Neuronal stem cell (in vitro differentiated cells): ENCODE data around the gene EFTUD2.

Source experiments
- DNase-seq: peaks from one replicate; pipeline ENCODE4 v3.0.0-alpha.2; 2013; ENCODE audit warnings: low spot score
- H2AFZ ChIP-seq: one replicate; pipeline ENCODE4 v1.6.1; 2013; ENCODE audit warnings: mild to moderate bottlenecking, low read length, inconsistent platforms
- H2AK5ac ChIP-seq: 2 replicates; pipeline ENCODE4 v1.6.1; 2013; ENCODE audit warnings: low read depth, mild to moderate bottlenecking, inconsistent platforms, low read length, moderate library complexity, mixed read lengths
- H2BK120ac ChIP-seq: 2 replicates; pipeline ENCODE4 v1.6.1; 2013; ENCODE audit warnings: low read depth, mild to moderate bottlenecking, inconsistent platforms, low read length, moderate library complexity, mixed read lengths
- H2BK12ac ChIP-seq: one replicate; pipeline ENCODE4 v1.6.1; 2013; ENCODE audit warnings: low read length, inconsistent platforms
- H2BK15ac ChIP-seq: 2 replicates; pipeline ENCODE4 v1.6.1; 2013; ENCODE audit warnings: mild to moderate bottlenecking, low read length, inconsistent platforms, mixed read lengths
- H2BK5ac ChIP-seq: one replicate; pipeline ENCODE4 v1.6.1; 2013; ENCODE audit warnings: inconsistent platforms, mild to moderate bottlenecking, low read length, moderate library complexity
- H3K14ac ChIP-seq: one replicate; pipeline ENCODE4 v1.6.1; 2013; ENCODE audit warnings: low read length, inconsistent platforms
- H3K18ac ChIP-seq: 2 replicates; pipeline ENCODE4 v1.6.1; 2013; ENCODE audit warnings: low read length, inconsistent platforms
- H3K23ac ChIP-seq: 2 replicates; pipeline ENCODE4 v1.6.1; 2013; ENCODE audit warnings: low read depth, mild to moderate bottlenecking, mixed read lengths, low read length, inconsistent platforms; ENCODE audit not compliant: poor library complexity
- H3K27ac ChIP-seq: replicated peaks from 3 replicates; pipeline ENCODE4 v1.5.1; 2013; ENCODE audit warnings: low read length, inconsistent platforms
- H3K27me3 ChIP-seq, 3 experiments: 2 replicates each; pipeline ENCODE4 v1.6.1; 2013; ENCODE audit warnings: low read length in 3 of 3, mild to moderate bottlenecking in 2 of 3, inconsistent platforms in 1 of 3, low read depth in 1 of 3, mixed read lengths in 1 of 3, moderate library complexity in 1 of 3; ENCODE audit not compliant: control insufficient read depth in 3 of 3, insufficient read depth in 3 of 3
- H3K36me3 ChIP-seq, 2 donors: replicated peaks in 1 of 2; 2 replicates each; pipeline ENCODE4 v1.6.1; 2013; ENCODE audit warnings: low read length in 2 of 2; ENCODE audit not compliant: control insufficient read depth in 2 of 2, insufficient read depth in 2 of 2
- H3K4ac ChIP-seq: 2 replicates; pipeline ENCODE4 v1.6.1; 2013; ENCODE audit warnings: inconsistent platforms, mild to moderate bottlenecking, low read length, moderate library complexity
- H3K4me1 ChIP-seq, 2 donors: 1 replicate in 1 of 2; 2 replicates in 1 of 2; pipeline ENCODE4 v1.6.1; 2013; ENCODE audit warnings: low read length in 2 of 2, low read depth in 1 of 2; ENCODE audit not compliant: control insufficient read depth in 2 of 2, insufficient read depth in 1 of 2
- H3K4me2 ChIP-seq: one replicate; pipeline ENCODE4 v1.6.1; 2013; ENCODE audit warnings: mild to moderate bottlenecking, low read length, inconsistent platforms; ENCODE audit not compliant: insufficient read depth, poor library complexity, severe bottlenecking
- H3K4me3 ChIP-seq, 2 donors: 2 replicates each; pipeline ENCODE4 v1.5.1; 2013; ENCODE audit warnings: low read length in 2 of 2, mild to moderate bottlenecking in 2 of 2, inconsistent platforms in 1 of 2, moderate library complexity in 1 of 2
- H3K79me1 ChIP-seq: one replicate; pipeline ENCODE4 v1.6.1; 2013; ENCODE audit warnings: low read depth, mild to moderate bottlenecking, inconsistent platforms, low read length, moderate library complexity
- H3K9ac ChIP-seq: one replicate; pipeline ENCODE4 v1.6.1; 2013; ENCODE audit warnings: mild to moderate bottlenecking, low read depth, low read length, inconsistent platforms; ENCODE audit not compliant: poor library complexity
- H3K9me3 ChIP-seq, 2 donors: replicated peaks in 1 of 2; 2 replicates each; pipeline versions ENCODE3 to v1.6.1; 2013; ENCODE audit warnings: low read length in 2 of 2, mild to moderate bottlenecking in 2 of 2, inconsistent platforms in 1 of 2, low read depth in 1 of 2, mixed read lengths in 1 of 2, moderate library complexity in 1 of 2; ENCODE audit not compliant: control insufficient read depth in 2 of 2, insufficient read depth in 1 of 2
- H4K8ac ChIP-seq: one replicate; pipeline ENCODE4 v1.6.1; 2013; ENCODE audit warnings: low read depth, mild to moderate bottlenecking, inconsistent platforms, low read length, moderate library complexity
- H4K91ac ChIP-seq: one replicate; pipeline ENCODE4 v1.6.1; 2013; ENCODE audit warnings: low read length, low read depth, mild to moderate bottlenecking, inconsistent platforms; ENCODE audit not compliant: poor library complexity
- WGBS, 2 donors: extraction: QIAGEN DNeasy Blood & Tissue Kit; methylation state at CpG; one replicate each; pipeline ENCODE4 v1.1.7; 2013; ENCODE audit warnings: missing lambda C conversion rate in 2 of 2, mixed read lengths in 1 of 2; ENCODE audit not compliant: insufficient read length in 2 of 2, insufficient replicate concordance in 1 of 2; ENCODE audit errors: extremely low coverage in 2 of 2; 5-methylcytosine and 5-hydroxymethylcytosine counted together

Gene EFTUD2

DNA sequence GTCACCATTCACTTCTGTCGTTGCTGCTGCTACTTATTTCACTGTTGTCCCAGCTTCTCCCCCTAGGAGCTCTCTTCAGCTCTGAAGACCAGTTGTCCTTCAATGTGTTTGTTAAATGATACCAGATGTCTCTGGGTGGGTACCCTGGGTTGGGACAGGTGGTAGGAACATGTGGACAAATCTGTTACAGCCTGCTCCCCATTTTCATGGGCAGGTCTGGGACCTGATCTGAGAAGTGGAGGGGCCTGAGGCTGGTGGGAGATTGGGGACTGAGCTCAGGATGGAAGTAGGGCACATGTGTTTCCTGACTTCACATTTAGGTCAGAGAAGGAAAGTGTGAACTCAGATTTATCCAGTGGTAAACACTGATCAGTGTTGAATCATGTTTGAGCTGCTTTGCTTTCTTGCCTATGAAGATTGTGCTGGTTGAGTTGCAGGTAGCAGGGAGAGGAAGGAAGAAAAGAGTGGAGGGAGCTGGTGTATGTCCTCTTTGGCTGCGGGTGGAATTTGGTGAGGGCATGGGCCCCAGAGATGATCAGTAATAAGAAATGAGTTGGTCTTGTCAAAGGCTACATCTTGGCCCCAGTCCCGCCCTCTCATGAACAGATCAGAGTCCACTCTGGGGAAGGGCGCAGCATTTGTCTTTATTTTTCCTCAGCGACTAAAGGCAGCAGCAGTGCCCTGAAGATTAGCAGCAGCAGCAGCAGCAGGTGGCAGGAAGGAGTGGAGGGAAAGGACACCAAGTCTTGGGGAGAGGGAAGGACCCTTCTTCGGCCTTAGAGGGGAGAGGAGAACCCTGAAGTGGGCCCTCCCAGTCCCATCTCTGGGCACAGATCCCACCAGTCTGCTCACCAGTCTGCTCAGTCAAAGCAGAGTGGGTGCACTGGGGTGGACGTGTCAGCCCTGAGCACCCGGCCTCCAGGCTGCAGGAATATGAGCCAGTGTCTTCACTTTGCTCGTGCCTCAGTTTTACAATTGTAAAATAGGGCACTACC lies 6.1 kb upstream of the EFTUD2 start:
- Histone ChIP-seq H3K27ac (no peak overlapping the region), H4K91ac (no peak overlapping the region), H3K36me3 (peaks cover 0 to 2% of the 10 kb centered on the region in 2 donors), H2AK5ac (no peak overlapping the region), H4K8ac (no peak overlapping the region), H3K4me1 (peaks cover 1 to 22% of the 10 kb centered on the region in 2 donors), H2BK12ac (no peak overlapping the region), H3K9me3 (no peaks in the 10 kb centered on the region), H3K4ac (no peak overlapping the region), H2AFZ (peak overlapping the region; percentile 49), H2BK5ac (peak overlapping the region; percentile 1), H3K14ac (no peak overlapping the region), H3K18ac (no peak overlapping the region), H3K23ac (no peak overlapping the region), H3K9ac (no peak overlapping the region), H3K4me2 (no peak overlapping the region), H3K79me1 (no peaks in the 10 kb centered on the region), H2BK120ac (no peak overlapping the region), H3K4me3 (no peak overlapping the region), H3K27me3 (peaks cover 0 to 2% (median 2%) of the 10 kb centered on the region in 3 experiments), H2BK15ac (no peak overlapping the region)
- DNase-seq, result no peak
- WGBS, 2 donors, result no CpG with 5 or more reads among the region's 9 CpGs

DNA sequence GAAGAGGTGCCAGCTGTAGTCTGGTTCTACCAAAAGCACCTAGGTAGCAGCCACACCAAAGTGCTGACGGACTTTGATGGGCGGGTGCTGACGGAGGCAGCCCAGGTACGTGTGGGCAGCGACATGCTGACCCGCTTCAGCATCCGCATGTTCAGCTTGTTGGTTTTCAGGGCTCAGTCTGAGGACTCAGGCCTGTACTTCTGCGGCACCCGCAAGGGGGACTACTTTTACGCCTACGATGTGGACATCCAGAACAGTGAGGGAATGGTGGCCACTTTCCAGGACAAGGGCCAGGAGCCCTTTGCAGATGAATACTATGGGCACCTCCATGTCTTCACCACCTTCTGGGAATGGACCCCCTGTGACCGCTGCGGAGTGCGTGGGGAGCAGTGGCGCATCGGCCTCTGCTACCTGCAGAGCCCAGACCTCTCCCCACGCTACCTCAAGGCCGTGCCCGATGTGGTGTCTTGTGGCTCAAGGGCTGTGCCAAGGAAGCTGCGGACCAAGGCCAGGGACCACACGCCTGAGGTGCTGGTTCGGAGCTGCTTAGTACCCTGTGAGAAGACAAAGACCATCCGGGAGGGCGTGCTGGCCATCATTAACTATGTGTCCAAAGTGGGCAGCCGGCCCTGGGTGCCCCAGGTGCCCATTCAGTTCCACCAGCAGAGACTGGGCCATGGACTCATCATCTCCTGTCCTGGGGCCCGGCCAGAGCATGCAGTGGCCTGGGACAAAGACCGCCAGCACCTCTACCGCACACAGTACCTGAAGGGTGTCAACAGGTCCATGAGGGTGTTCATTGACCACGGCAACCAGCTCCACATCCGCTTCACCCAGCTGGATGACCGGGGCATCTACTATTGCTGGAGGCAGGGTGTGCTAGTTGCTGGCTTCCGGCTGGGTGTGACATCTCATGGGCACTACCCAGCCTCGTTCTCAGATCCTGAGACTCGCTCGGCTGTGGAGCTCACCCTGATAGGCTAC lies 5.0 kb upstream of the EFTUD2 start:
- Histone ChIP-seq H3K4ac (no peak overlapping the region), H3K79me1 (no peaks in the 10 kb centered on the region), H3K36me3 (peaks cover 0 to 2% of the 10 kb centered on the region in 2 donors), H3K4me2 (no peak overlapping the region), H3K18ac (no peak overlapping the region), H2AK5ac (no peak overlapping the region), H2AFZ (no peak overlapping the region), H2BK15ac (no peak overlapping the region), H2BK5ac (no peak overlapping the region), H4K91ac (no peak overlapping the region), H3K23ac (peak overlapping the region; percentile 18), H2BK12ac (no peak overlapping the region), H2BK120ac (no peak overlapping the region), H3K27ac (no peak overlapping the region), H3K4me1 (peaks cover 1 to 17% of the 10 kb centered on the region in 2 donors), H3K14ac (no peak overlapping the region), H3K27me3 (peaks cover 0 to 2% (median 0%) of the 10 kb centered on the region in 3 experiments), H3K9me3 (no peaks in the 10 kb centered on the region), H3K9ac (peak overlapping the region; percentile 2), H4K8ac (no peak overlapping the region), H3K4me3 (no peak overlapping the region)
- no CpG with 5 or more reads among the region's 35 CpGs for WGBS, 2 donors
- no peak for DNase-seq

DNA sequence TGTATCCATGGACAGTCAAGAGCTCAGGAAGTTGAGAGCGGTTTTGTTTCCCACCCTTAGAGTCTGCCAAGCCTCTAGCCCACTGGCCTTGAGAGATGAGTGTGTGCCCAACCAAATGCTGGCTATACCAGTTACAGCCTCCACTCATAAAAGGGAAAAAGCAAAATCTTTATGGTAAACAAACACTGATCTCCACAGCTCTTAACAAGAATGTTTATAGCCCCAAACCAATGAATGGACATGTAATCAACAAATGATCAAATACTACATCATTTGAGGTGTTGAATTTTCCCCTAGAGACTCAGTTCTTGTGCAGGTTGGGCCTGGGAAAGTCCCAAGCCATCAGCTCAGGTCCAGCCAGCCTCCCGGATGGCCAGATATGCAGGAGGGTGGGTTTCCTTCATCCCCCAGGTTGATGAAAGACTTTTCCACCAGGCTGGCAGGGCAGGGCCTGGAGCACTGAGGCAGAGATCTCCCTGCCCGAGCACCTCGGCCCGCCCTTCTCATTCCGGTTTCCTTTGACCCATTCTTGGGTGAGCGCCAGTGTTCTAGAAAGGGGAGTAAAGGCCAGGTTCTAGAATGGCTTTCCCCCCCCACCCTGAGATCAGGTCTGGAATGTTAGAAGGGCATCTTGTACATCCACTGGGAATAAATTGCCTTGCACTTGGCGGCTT lies 3.9 kb upstream of the EFTUD2 start:
- Histone ChIP-seq H3K4ac (no peak overlapping the region), H2BK12ac (no peak overlapping the region)
- WGBS, 2 donors, result no CpG with 5 or more reads among the region's 8 CpGs

More for the DNA sequence above, 3.9 kb upstream of the EFTUD2 start:
- H3K9me3 ChIP-seq, result no peaks in the 10 kb centered on the region
- no peak overlapping the region for H3K9ac ChIP-seq
- H3K4me2 ChIP-seq, result no peak overlapping the region
- peaks cover 0 to 2% (median 0%) of the 10 kb centered on the region in 3 experiments for H3K27me3 ChIP-seq
- H3K36me3 ChIP-seq, result peaks cover 0 to 2% of the 10 kb centered on the region in 2 donors
- H2AK5ac ChIP-seq, result no peak overlapping the region
- no peak overlapping the region for H2BK15ac ChIP-seq
- H2BK120ac ChIP-seq, result no peak overlapping the region
- no peak overlapping the region for H3K4me3 ChIP-seq
- no peak overlapping the region for H3K23ac ChIP-seq
- H3K4me1 ChIP-seq, result peaks cover 1 to 17% of the 10 kb centered on the region in 2 donors
- no peak overlapping the region for H2BK5ac ChIP-seq
- H2AFZ ChIP-seq, result no peak overlapping the region
- H3K27ac ChIP-seq, result no peak overlapping the region
- H3K18ac ChIP-seq, result no peak overlapping the region
- no peak for DNase-seq
- H4K8ac ChIP-seq, result no peak overlapping the region
- no peak overlapping the region for H4K91ac ChIP-seq
- H3K14ac ChIP-seq, result no peak overlapping the region
- H3K79me1 ChIP-seq, result peaks cover 5% of the 10 kb centered on the region
